Suprapubic skin (tissue), 4 donors: ENCODE measurements around the gene ZBTB20. TPM values are rescaled to one million over a fixed set of nuclear protein-coding genes. Genes with fewer than 3 reads are reported as not detected.

Experiments
- DNase-seq, 2 donors: peaks; one replicate each; pipeline ENCODE4 v3.0.0-alpha.2; 2019; ENCODE audit warnings: low spot score in 2 of 2
- H3K27ac ChIP-seq: fragments of 200-600 bp; sonication (generic); one replicate; pipeline ENCODE4 v1.5.1; 2019
- H3K27me3 ChIP-seq: fragments of 200-600 bp; sonication (generic); one replicate; pipeline ENCODE4 v1.5.1; 2019
- H3K36me3 ChIP-seq: fragments of 200-600 bp; sonication (generic); one replicate; pipeline ENCODE4 v1.5.1; 2019
- H3K4me1 ChIP-seq: fragments of 200-600 bp; sonication (generic); one replicate; pipeline ENCODE4 v1.5.1; 2019
- H3K4me3 ChIP-seq: fragments of 200-600 bp; sonication (generic); one replicate; pipeline ENCODE4 v1.5.1; 2019; ENCODE audit warnings: mild to moderate bottlenecking
- H3K9me3 ChIP-seq: fragments of 200-600 bp; sonication (generic); one replicate; pipeline ENCODE4 v1.5.1; 2019
- CTCF ChIP-seq, 2 donors: fragments of 200-600 bp in 1 of 2; fragments of 450-650 bp in 1 of 2; sonication (generic) in 1 of 2; IDR thresholded peaks; one replicate each; pipeline ENCODE4 v1.5.1; 2016 to 2019; ENCODE audit warnings: antibody characterized with exemption in 2 of 2, mild to moderate bottlenecking in 1 of 2, moderate library complexity in 1 of 2
- EP300 ChIP-seq: sonication (generic); formaldehyde crosslinking; IDR thresholded peaks from one replicate; pipeline ENCODE4 v1.6.1; 2017; ENCODE audit warnings: antibody characterized with exemption
- POLR2A ChIP-seq, 2 donors: fragments of 450-650 bp; IDR thresholded peaks; one replicate each; pipeline ENCODE4 v1.6.1; 2017; ENCODE audit warnings: antibody characterized with exemption in 2 of 2, mild to moderate bottlenecking in 2 of 2, moderate library complexity in 2 of 2
- POLR2AphosphoS5 ChIP-seq, 3 donors: sonication (generic); formaldehyde crosslinking; IDR thresholded peaks; one replicate each; pipeline ENCODE4 v1.6.1; 2017; ENCODE audit warnings: antibody characterized with exemption in 3 of 3
- WGBS: methylation state at CpG from one replicate; pipeline ENCODE4 v1.1.5; 2018; 5-methylcytosine and 5-hydroxymethylcytosine counted together
- total RNA-seq, 4 donors: library from RNA; depleted of rRNA; stranded (reverse); fragments of >200 nt; gene quantifications; one replicate each; pipeline ENCODE4 v1.1.0, GENCODE V29; 2016

ZBTB20 gene
- total RNA-seq, 4 donors from 2014 or later: 23.6 to 77.2 (median 39.4) TPM

GRCh38 chr3:114762144-114762543, 384.9 kb downstream of the ZBTB20 start:
- Histone ChIP-seq H3K36me3 (no peaks in the 10 kb centered on the region), H3K4me1 (peaks cover 6% of the 10 kb centered on the region), H3K27ac (no peak overlapping the region), H3K9me3 (no peaks in the 10 kb centered on the region), H3K27me3 (no peaks in the 10 kb centered on the region), H3K4me3 (no peak overlapping the region)
- WGBS: 91% methylated on average over 1 of the region's 1 CpG
- no peak for DNase-seq
- no peak for TF ChIP-seq POLR2AphosphoS5 (IDR thresholded peaks at IDR 0.05)
- no peak for TF ChIP-seq POLR2A (IDR thresholded peaks at IDR 0.05)
- TF ChIP-seq EP300: no peak

- no peak for TF ChIP-seq POLR2AphosphoS5 (IDR thresholded peaks at IDR 0.05)
- no peak for TF ChIP-seq CTCF (IDR thresholded peaks at IDR 0.05)
- no peak for TF ChIP-seq POLR2A (IDR thresholded peaks at IDR 0.05)
- no peak for TF ChIP-seq EP300
- no peaks in the 10 kb centered on the region for H3K9me3 ChIP-seq
- no peak overlapping the region for H3K4me3 ChIP-seq
- H3K36me3 ChIP-seq: no peaks in the 10 kb centered on the region
- H3K27me3 ChIP-seq: no peaks in the 10 kb centered on the region
- H3K27ac ChIP-seq: no peak overlapping the region
- DNase-seq: no peak
- H3K4me1 ChIP-seq: peaks cover 6% of the 10 kb centered on the region
These were observed 386.4 kb downstream of the ZBTB20 start for GRCh38 chr3:114760679-114761078.

GRCh38 chr3:114758831-114759699, 388.0 kb downstream of the ZBTB20 start:
- peaks cover 6% of the 10 kb centered on the region for H3K4me1 ChIP-seq
- no peak for TF ChIP-seq POLR2AphosphoS5 (IDR thresholded peaks at IDR 0.05)
- peak overlapping the region; percentile 74 for H3K27ac ChIP-seq
- no peaks in the 10 kb centered on the region for H3K9me3 ChIP-seq
- H3K4me3 ChIP-seq: peak overlapping the region; percentile 39
- 52% methylated on average over 8 of the region's 8 CpGs for WGBS
- no peak for DNase-seq
- H3K27me3 ChIP-seq: no peaks in the 10 kb centered on the region
- no peaks in the 10 kb centered on the region for H3K36me3 ChIP-seq

- peak in 1 of 2 donors; percentile 36 for TF ChIP-seq POLR2A (IDR thresholded peaks at IDR 0.05)
- no peak for TF ChIP-seq POLR2AphosphoS5 (IDR thresholded peaks at IDR 0.05)
- no peaks in the 10 kb centered on the region for H3K9me3 ChIP-seq
- peak overlapping the region; percentile 39 for H3K4me3 ChIP-seq
- peak overlapping the region; percentile 11 for H3K27ac ChIP-seq
- no peak for DNase-seq
- H3K27me3 ChIP-seq: no peaks in the 10 kb centered on the region
- peaks cover 6% of the 10 kb centered on the region for H3K4me1 ChIP-seq
- H3K36me3 ChIP-seq: no peaks in the 10 kb centered on the region
- 64% methylated on average over 2 of the region's 2 CpGs for WGBS
These were observed 390.4 kb downstream of the ZBTB20 start for GRCh38 chr3:114756506-114757279.

GRCh38 chr3:114746502-114746901, 400.6 kb downstream of the ZBTB20 start:
- Histone ChIP-seq H3K27ac (peak overlapping the region; percentile 70), H3K4me3 (peak overlapping the region; percentile 20), H3K27me3 (no peaks in the 10 kb centered on the region), H3K4me1 (peaks cover 12% of the 10 kb centered on the region), H3K36me3 (no peaks in the 10 kb centered on the region), H3K9me3 (no peaks in the 10 kb centered on the region)
- WGBS: 58% methylated on average over 3 of the region's 3 CpGs
- DNase-seq: no peak
- TF ChIP-seq EP300: no peak
- no peak for TF ChIP-seq POLR2A (IDR thresholded peaks at IDR 0.05)
- no peak for TF ChIP-seq CTCF (IDR thresholded peaks at IDR 0.05)
- no peak for TF ChIP-seq POLR2AphosphoS5 (IDR thresholded peaks at IDR 0.05)

GRCh38 chr3:114745322-114746240, 401.5 kb downstream of the ZBTB20 start:
- peak overlapping the region; percentile 20 for H3K4me3 ChIP-seq
- TF ChIP-seq EP300 (no peak), POLR2A (IDR thresholded peaks at IDR 0.05) (no peak), POLR2AphosphoS5 (IDR thresholded peaks at IDR 0.05) (no peak), CTCF (IDR thresholded peaks at IDR 0.05) (no peak)
- H3K9me3 ChIP-seq: no peaks in the 10 kb centered on the region
- H3K27ac ChIP-seq: peak overlapping the region; percentile 70
- H3K36me3 ChIP-seq: no peaks in the 10 kb centered on the region
- H3K27me3 ChIP-seq: no peaks in the 10 kb centered on the region
- 63% methylated on average over 5 of the region's 5 CpGs for WGBS
- no peak for DNase-seq
- peaks cover 12% of the 10 kb centered on the region for H3K4me1 ChIP-seq
